ENCODE data around the gene CLDN12.
"Not testable (repeated sequence)": the region's sequence is repeated elsewhere in the genome, so short reads cannot be mapped to it uniquely, and the experiment has no call there.

Gene CLDN12

DNA sequence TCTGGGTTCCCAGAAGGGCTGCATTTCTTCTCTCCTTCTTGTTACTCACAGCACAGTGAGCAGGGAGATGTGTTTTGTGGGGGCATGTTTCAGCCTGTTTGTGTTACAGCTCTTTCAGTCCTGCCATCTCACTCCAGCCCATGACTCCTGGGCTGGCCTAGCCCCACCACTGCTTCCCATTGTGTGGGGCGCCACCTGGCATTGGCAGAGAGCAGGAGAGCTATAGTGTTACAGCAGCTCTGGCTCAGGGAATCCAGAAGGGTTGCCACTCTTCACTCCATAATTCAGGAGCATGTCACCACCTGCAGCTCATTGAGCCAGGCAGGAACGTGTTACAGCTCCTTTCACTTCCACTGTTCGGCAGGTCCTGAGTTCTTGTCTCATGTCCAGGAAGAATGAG is 30.0 kb downstream of the CLDN12 start:
- DNase-seq, result no peak

- no peak for DNase-seq
Measured at GRCh38 chr7:90445633-90446032, 42.4 kb downstream of the CLDN12 start.

DNA sequence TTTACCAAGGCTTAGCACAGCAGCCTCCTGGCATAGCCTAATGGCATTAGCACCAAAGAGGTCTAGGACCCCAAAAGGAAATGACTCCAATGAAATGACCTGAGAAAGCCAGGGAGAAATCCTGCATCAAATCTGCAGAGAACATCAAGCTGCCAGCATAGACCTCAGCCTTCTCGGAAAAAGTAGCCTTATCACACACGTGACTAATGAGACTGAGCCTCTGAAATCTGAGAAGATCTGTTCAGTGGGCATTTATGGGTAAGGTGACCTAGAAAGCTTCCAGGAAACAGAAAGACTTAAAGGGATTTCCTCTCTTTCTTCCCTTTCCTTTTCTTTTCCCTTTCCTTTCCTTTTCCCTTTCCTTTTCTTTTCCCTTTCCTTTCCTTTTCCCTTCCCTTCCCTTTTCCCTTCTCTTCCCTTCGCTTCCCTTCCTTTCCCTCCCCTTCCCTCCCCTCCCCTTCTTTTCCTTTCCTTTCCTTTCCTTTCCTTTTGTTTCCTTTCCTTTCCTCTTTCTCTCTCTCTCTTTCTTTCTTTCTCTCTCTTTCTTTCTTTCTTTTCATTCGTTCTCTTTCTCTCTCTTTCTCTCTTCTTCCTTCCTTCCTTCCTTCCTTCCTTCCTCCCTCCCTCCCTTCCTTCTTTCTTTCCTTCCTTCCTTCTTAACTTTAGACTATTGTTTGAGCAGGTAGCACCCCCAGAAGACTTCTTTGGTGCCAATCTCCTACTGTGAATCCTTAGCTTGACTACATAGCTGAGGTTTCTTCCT is 43.1 kb downstream of the CLDN12 start:
- peak; percentile 12 for DNase-seq

DNA sequence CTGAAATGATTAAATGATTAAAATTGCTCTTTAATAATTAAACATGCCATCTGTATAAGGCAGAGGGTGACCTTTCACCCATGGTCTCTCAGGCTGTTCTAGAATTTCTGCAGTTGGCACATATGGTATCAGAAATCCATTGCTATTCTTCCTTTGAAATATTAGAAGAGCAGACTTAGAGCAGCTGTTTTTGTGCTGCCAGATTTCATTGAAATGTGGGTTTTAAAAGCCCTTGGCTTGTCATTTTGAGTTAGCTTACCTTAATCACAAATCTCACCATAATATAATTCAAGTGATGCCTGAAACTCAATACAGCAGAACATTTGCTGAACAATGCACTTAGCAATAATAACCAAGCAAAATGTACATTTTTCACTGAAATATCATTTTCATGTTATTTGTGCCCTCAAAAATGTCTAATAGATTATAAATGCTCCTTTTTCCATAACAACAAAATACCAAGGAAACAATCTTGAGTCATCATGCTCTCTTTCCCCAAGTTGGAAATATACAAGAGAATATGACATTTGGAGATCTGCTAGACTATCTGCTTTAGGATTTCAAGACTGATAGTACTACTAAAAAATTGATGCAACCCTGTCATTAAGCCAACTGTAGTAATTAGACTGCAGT is 50.1 kb downstream of the CLDN12 start:
- peak; percentile 33 for DNase-seq

GRCh38 chr7:90453931-90454330 is 50.7 kb downstream of the CLDN12 start:
- DNase-seq, result peak; percentile 13

- DNase-seq, result peak; percentile 65
Measured at GRCh38 chr7:90455163-90456030, 52.1 kb downstream of the CLDN12 start.

DNA sequence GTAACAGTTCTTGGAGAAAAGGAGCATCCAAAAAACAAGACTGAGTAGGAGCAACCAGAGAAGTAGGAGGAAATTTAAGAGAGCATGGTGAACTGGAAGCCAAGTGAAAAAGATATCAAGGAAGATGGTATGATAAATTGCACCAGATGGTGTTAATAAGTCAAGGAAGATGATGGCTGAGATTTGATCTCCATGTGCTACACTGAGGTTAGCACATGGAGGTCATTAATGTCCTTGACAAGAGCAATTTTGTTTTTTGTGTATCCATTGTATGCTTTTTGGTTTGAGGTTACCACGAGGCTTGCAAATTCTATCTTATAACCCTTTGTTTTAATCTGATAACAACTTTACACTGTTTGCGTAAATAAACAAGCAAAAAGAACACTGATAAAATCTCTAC is 54.8 kb downstream of the CLDN12 start:
- DNase-seq, result no peak

DNA sequence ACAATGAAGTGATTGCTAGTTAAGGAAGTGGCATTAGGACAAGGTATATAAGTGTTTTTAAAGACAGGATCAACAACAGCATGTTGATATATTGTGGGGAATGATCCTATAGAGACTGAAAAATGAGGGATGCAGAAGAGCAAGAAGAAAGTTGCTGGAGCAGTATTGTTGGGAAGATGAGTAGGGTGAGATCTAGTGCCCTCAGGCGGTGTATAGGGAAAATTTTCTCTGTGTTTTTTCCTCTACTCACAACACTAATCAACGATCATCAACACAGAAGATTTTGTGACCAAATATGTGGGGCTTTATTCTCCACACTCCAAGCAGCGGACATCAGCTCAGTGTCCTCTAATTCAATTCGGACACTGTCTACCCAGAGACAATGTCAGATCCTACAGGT is 56.6 kb downstream of the CLDN12 start:
- DNase-seq, result no peak

- DNase-seq, result no peak
Measured at GRCh38 chr7:90461219-90461618, 58.0 kb downstream of the CLDN12 start.

DNA sequence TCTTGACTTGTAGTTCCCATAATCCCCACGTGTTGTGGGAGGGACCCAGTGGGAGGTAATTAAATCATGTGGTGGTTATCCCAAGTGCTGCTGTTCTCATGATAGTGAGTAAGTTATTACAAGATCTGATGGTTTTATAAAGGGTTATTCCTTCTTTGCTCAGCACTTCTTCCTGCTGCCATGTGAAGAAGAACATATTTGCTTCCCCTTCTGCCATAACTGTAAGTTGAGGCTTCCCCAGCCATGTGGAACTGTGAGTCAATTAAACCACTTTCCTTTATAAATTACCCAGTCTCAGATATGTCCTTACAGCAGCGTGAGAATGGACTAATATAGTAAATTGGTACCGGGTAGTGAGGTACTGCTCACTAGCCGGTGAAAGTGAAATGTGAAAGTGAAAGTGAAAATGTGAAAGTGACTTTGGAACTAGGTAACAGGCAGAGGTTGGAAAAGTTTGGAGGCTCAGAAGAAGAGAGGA is 59.9 kb downstream of the CLDN12 start:
- not testable (repeated sequence) for DNase-seq

All from NCI-H69 (cell line).